GM18909 (cell line): ENCODE measurements around the gene LTBP1.
"Not testable (repeated sequence)": the region's sequence is repeated elsewhere in the genome, so short reads cannot be mapped to it uniquely, and the experiment has no call there.

Experiments used
- ATAC-seq: cut with Tn5 transposase; IDR thresholded peaks from one replicate; pipeline ENCODE4 v1.9.1; 2021; ENCODE audit warnings: mild to moderate bottlenecking; ENCODE audit not compliant: unreplicated experiment, poor library complexity

The LTBP1 gene

DNA sequence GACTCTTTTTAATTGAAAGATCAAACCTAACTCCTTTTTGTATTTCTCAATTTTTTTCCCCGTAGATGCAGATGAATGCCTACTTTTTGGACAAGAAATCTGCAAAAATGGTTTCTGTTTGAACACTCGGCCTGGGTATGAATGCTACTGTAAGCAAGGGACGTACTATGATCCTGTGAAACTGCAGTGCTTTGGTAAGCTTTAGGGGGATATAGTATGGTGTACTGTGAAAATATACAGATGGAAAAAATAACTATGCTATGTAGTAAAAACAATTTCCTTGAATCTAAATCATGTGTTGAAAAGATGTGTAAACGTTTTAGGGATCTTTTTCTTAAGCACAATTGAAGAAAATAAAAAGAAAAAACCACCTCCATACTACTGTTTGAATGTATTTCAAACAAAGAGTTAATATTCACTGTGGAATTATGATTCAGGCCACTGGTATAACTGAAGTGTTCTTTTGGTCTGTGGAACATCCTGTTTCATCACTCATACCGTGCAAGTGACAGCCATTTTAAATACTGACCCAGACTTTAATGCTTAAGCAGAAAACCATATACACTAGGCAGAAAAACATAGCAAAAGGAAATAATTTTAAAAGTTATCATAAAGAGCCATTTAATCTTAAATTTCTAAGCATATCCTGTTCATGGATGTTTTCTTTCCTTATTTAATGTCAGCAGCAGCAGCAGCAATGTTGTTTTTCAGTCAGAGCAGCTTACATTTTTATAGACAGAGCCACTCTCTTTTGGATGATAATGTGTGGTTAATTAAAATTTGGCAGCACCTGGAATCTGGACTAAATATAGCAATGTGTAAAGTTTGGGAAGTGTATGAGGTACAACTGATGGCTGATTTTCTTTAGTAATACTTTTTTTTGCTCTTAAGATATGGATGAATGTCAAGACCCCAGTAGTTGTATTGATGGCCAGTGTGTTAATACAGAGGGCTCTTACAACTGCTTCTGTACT is 416.9 kb downstream of the LTBP1 start:
- no peak for ATAC-seq

GRCh38 chr2:33365264-33365970 is 418.7 kb downstream of the LTBP1 start:
- no peak for ATAC-seq

- ATAC-seq = no peak
Measured at GRCh38 chr2:33366473-33366872, 419.7 kb downstream of the LTBP1 start.

DNA sequence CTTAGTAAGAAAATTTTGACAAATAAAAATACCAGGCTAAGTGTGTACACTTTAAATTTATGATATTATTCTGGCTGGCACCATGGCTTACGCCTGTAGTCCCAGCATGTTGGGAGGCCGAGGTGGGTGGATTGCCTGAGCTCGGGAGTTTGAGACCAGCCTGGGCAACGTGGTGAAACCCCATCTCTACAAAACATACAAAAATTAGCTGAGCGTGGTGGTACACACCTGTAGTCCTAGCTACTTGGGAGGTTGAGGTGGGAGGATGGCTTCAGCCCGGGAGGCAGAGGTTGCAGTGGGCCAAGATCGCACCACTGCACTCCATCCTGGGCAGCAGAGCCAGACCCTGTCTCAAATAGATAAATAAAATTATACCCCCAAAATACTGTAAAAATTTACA is 421.8 kb downstream of the LTBP1 start:
- not testable (repeated sequence) for ATAC-seq

DNA sequence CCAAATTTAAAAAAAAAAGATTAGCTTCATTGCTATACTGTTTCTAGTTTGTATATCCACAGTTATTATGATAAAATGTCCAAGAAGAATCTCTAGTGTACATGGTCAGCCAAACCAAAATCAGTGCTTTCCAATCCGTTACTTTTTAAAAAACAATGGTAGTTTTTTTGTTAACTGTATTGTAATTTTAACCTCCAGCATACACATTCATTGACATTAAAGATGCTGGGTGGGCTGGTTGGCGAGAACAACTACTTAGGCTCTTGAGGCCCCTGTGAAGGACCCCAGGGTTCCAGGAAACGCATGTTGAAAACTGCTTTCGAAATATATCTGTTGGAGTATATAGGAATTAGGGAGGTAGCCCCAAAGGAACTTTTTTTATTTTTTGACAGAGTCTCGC is 422.4 kb downstream of the LTBP1 start:
- ATAC-seq = no peak

GRCh38 chr2:33370636-33371265 is 424.0 kb downstream of the LTBP1 start:
- ATAC-seq = no peak

DNA sequence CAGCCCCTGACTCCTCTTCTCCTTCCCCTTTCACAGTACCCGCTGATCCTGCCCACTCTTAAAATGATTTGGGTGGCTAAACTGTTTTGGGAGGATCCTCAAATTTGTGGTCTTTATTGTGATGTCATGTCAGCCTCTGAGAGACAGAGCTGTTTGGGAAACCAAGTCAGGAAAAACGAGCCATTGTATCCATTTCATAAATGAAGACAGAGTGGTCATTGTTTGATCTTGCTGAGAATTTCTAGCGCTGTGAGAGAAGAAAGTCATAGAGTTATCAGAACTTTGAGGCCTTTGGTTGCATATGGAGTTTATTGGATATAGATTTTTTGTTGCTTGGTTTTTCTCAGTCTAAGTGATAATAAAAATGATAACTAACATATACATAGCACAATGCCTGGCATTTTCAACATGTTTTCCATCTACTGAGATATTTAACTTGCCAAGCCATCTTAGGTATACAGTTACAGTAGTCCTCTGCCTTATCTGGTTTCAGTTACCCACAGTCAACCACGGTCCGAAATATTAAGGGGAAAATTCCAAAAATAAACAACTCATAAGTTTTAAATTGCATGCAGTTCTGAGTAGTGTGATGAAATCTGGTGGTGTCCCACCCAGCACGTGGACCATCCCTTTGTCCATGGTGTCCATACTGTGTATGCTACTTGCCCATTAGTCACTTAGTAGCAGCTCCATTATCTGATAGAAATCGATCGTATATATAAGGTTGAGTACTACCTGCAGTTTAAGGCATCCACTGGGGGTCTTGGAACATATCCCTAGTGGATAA is 424.7 kb downstream of the LTBP1 start:
- no peak for ATAC-seq

DNA sequence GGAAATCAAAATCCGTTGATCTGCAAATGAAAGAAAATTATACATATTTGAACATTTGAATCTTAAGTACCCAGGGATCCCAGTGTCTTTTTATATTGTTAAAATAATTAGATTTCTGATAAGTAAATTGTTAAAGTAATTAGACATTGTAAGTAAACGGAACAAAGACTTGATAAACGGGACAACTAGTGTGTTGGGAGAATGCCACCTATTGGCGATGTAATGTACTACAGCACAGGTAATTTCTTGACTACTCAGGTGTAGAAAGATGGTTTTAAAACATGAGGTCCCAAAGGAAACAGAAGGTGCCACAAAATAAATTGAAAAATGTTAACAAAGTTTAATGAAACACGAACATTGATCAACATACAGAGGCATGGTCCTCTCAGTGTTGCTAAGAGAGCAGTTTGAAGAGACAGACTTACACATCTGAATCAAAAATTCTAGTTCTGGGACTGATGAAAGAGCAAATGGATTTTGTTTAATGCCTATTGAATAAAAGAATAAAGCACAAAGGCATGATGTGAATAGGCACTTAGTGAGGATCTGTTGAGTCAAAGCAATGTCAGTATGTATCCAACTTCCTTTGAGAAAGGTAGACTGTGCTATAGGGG is 426.3 kb downstream of the LTBP1 start:
- no peak for ATAC-seq

DNA sequence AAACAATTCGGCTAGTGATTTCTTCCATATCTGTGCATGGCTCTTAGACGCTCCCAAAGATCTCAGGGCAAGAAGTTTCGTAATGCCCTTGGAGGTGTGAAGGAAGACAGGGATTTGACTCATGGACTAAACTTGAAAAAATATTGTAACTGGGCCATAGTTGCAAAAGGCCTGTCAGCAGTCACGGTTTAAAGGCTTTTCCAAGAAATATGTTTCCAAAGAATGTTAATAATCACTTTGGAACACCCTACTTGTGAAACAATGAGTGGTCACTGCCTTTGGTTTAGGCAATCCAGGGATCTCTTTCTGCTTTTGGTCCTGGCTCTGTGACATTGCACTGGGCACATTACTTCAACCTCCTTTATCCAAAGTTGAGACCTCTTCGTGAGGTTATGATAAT is 427.2 kb downstream of the LTBP1 start:
- no peak for ATAC-seq

- ATAC-seq = no peak
Measured at GRCh38 chr2:33375054-33375453, 428.3 kb downstream of the LTBP1 start.

DNA sequence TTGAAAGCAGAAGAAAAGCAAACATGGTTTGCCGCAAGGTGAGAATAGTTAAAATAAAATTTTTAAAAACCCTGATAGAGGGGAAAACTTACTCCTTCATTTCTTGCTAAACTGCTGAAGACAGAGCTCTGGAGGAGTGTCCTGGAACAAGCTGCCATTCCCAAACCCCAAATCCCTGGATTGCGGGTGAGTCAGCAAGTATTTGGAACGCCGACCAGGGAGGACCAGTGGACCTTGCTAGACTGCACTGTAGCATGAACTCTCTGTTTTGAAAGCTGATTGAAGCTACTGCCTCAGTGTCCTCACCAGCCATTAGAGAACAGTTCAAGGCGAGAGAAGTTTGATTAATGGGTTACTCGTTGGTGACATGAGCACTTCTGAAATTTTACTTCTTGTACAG is 430.3 kb downstream of the LTBP1 start:
- no peak for ATAC-seq

- ATAC-seq = no peak
Measured at GRCh38 chr2:33378556-33379210, 431.9 kb downstream of the LTBP1 start.

DNA sequence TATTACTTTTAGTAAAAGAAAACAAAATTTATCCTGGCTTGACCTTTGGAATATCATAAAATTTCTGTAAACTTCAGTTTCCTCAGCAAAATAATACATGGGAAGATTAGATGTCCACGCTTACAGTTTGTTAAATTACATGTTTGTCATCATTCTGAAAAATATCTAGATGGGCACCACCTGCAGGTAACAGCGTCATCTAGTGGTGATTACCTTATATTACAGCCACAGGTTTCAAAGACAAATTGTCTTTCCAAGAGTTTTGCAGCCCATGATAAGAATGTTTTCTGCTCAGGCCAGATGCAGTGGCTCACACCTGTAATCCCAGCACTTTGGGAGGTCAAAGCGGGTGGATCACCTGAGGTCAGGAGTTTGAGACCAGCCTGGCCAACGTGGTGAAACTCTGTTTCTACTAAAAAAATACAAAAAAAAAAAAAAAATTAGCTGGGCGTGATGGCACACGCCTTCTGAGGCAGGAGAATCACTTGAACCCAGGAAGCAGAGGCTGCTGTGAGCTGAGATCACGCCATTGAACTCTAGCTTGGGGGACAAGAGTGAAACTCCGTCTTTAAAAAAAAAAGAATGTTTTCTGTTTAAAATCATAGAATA is 433.4 kb downstream of the LTBP1 start:
- ATAC-seq = no peak

- ATAC-seq = no peak
Measured at GRCh38 chr2:33380719-33381118, 434.0 kb downstream of the LTBP1 start.

DNA sequence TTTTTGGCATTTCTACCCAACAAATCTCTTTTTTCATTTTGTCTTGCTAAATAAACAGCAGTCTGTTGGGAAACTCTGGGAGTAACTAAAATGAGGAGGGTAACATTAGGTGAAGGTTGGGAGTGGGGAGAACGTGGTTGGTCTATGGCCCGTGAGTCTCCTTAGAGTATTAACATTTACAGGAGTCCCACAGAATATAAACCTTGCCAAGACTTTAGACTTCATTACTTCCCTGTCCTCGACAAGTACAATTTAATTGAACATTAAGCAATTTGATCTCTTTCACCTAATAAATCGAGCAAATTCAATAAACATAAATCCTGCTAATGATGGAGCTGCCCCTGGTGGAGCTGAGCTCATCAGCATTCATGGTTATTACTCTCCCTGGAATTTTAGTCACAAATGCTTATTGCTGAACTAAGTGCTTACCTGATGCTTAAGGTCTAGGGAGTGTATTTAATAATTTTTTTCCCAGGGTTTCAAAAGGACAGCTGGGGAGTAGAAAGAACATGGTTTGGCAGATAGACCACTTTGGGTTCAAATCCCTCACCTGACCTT is 434.6 kb downstream of the LTBP1 start:
- no peak for ATAC-seq

GRCh38 chr2:33383855-33384598 is 437.3 kb downstream of the LTBP1 start:
- ATAC-seq = no peak

- ATAC-seq = no peak
Measured at GRCh38 chr2:33384599-33384961, 437.8 kb downstream of the LTBP1 start.

DNA sequence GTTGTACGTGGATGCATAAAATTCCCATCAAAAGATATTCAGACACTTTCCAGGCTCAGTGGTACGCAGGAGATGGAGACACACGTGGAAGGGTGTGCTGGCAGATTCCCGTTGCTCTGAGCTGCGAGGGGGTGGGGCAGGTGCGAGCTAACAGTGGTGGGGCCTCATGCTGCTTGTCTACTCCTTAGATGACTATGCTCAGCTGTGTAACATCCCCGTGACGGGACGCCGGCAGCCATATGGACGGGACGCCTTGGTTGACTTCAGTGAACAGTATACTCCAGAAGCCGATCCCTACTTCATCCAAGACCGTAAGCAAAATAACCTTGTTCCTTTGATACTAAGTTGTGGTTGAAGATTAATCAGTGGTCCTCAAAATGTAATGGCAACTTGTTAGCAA is 442.2 kb downstream of the LTBP1 start:
- ATAC-seq = no peak
